Measurements from ENCODE around the gene ACAP3.

The ACAP3 gene

DNA sequence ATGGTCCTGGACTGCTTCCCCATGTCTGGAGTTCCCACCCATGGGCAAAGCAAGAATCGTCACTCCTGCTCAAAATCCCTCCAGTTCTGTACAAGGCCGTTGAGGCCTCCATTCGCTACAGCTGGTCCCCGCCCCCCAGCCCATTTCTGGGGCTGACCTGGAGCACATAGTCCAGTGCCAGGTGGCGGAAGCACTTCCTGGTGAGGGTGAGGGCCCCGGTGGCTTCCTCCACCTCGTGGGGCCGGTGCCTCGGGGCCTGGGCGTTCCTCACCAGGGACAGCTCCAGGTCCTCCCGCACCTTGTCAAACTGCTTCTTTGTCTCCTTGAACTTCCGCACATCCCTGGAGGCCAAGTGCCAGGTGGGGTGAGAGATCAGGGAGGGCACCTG, 7.4 kb downstream of the ACAP3 start:
- DNase-seq (ENCODE audit: low spot score) = no peak

DNA sequence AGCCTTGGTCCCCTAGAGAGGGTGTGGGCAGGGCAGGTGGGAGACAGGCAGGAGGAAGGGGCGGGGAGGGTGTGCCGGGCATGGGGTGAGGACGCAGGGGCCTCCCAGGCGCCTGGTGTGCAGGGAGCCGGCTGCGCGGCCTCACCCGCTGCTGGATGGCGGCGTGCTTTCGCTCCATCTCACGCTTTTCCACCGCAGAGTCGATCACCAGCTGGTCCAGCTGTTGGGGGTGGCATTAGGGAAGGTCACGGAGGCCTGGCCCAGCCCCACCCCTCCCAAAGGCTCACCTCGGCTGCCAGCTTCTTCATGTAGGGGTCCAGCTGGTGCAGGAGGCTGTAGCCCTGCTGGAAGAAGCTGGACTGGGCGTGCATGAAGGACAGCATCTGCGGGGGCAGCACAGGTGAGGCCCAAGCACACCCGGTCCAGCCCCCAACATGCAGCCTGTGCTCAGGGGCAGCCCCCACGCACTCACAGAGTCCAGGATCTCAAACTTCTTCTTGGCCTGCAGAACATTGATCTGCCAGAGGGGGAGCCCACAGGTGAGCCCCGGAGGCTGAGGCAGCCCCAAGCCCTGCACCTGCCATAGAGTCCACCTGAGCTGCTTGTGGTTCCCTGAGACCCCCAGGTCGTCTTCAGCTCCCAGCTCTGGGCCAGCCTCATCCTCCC, 7.9 kb downstream of the ACAP3 start:
- DNase-seq (ENCODE audit: low spot score) = peak; percentile 17

DNA sequence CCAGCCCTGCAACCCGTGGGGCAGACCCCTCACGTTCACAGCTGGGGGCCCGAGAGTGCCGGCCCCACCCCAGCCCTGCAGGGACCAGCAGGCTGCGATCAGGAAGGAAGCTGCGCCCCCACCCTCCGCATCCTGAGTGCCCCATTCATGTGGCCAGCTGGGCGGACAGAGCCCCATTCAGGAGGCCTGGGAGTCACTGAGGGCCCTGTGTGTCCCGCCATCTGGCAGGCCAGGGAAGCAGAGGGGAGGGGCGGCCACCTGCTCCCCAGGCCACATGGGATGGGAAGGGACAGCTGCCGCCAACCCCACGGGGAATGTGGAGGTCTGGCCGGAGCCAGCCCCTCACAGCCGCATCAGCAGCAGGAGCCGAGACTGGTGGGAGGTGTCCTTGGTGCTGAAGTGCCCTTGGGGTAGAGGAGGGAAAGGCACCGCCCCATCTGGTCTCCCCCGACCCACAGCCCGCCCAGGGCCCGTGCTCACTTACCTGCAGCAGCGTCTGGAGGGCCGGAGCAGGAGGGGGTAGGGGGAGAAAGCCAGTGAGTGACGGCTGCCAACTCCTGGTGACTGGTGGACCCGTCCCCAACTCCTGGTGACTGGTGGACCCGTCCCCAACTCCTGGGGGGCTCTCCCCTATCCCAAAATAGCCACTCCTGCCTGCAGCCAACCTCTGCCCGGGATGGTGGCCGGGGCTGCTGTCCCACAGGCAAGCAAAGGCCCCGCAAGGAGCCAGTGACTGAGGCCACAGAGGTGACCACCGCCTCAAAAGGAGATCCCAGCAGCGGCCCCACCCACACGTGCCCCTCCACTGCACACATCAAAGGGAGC, 8.7 kb downstream of the ACAP3 start:
- DNase-seq (ENCODE audit: low spot score) = no peak

DNA sequence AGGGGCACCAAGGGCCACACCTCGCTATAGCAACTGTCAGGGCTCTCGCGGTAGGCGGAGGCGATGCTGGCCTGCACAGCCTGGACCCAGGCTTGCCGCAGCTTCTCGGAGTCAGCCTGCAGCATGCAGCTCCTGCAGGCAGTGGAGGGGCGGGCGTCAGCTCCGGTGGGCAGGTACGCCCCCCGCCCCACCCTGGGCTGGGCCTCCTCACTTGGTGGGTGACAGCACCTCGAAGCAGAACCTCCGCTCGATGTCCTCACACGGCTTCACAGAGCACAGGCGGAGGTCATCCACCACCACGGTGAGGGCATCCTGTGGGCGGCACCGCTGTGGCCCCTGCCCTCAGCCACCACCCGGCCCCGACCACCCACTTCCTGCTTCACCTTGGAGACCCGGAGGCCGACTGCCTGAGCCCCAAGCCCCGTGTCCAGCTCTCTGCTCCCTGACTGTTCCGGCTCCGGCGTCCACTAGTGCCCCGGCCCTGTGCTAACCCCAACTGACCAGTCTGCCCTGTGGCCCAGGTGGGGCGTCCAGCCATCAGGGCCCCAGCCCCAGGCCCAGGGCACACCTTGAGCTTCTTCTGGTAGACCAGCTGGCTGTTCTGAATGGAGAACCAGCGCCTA, 9.8 kb downstream of the ACAP3 start:
- no peak for DNase-seq (ENCODE audit: low spot score)

DNA sequence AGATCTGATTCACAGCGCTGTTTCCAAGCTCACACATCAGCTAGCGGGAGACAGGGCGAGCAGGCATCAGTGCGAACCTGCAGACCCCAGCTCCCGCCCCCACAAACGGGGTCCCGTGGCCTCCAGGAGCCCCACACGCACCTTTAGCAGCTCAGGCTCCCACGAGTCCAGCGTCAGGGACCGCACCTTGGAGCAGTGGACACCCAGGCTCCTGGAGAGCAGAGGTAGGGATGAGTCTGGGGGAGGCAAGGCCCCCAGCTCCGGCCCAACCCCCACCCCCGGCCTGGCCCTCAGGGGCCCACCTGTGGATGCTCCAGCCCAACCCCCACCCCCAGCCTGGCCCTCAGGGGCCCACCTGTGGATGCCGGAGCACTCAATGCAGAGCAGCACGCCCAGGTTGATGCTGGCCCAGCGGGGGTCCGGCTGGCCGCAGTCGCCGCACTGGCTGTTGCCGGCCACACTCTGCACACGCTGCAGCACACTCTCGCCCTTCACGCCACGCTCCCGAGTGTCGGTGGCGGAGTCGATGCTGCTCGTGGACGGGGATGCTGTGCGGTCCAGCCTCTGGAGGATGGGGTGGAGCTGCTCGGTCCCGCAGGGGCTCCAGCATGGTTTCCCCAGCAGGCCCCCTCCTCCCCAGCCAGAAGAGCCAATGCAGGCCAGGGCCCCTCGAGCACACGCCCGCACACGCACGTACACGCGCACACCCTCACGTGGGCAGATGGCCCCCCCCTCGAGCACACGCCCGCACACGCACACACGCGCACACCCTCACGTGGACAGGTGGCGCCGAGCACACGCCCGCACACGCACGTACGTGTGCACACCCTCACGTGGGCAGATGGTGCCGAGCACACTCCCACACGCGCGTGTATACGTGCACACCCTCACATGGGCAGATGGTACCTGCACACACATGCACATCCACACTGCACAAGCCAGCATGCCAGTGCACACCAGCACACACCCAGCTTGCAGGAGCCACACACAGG, 11.4 kb downstream of the ACAP3 start:
- no peak for DNase-seq (ENCODE audit: low spot score)

DNA sequence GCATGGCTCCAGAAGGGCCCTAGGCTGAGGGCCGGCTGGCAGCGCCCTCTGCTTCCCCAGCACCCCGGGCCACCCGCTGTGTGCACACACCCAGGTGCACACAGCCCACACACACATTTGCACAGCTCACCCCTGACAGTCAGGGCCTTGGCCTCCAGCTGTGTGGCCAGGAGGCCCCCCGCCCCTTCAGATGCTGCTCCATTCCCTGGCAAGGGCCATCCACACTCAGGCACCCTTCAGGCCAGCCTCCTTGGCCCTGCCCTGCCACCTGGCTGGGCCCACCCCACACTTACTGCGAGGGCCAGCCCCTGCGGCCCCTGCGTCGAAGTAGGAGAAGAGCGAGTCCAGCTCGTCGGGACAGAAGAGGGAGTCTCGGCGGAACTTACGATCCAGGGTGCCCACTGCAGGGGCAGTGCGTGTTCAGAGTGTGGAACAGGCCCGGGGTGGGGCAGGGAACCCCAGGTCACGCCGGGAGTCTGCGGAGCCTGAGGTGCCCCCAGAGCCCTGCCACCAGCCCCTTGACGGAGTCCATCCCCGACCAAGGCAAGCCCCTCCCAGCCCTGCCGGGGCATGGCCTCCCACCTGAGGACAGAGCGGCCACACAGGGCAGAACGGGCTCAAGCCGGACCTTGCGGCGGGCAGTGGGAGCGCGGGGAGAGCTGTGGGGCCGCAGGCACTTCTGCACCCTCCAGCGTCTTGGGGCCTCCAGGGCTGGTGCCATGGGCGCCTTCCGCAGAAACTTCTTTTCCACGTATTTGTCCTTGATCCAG, 12.4 kb downstream of the ACAP3 start:
- no peak for DNase-seq (ENCODE audit: low spot score)

DNA sequence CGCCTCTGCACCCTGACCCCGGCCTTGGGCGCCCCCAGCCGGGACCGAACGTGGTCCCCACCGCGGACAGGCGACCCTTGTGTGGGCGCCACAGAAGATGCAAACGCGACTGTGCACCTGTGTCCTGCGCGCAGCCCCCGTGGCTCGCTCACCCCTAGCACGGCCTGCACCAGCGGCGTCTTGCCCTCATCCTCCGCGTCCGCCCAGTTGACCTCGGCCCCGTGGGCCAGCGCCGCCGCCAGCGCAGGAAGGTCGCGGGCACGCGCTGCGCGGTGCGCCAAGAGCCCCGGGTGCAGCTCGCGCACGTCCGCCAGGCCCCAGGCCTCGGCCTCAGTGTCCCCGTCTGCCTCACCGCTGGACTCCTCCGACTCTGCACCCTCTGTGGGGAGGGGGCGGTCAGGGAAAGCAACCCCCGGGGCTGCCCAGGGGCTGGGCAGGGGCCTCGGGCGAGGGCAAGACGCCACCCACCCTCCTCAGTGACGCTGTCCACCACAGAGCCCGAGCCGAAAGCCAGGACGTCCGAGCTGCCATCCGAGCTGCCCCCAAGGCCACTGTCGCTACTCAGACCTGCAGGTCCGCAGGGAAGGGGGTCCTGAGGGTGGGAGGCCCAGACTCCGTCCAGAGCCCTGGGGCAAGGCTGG, 13.4 kb downstream of the ACAP3 start:
- no peak for DNase-seq (ENCODE audit: low spot score)

DNA sequence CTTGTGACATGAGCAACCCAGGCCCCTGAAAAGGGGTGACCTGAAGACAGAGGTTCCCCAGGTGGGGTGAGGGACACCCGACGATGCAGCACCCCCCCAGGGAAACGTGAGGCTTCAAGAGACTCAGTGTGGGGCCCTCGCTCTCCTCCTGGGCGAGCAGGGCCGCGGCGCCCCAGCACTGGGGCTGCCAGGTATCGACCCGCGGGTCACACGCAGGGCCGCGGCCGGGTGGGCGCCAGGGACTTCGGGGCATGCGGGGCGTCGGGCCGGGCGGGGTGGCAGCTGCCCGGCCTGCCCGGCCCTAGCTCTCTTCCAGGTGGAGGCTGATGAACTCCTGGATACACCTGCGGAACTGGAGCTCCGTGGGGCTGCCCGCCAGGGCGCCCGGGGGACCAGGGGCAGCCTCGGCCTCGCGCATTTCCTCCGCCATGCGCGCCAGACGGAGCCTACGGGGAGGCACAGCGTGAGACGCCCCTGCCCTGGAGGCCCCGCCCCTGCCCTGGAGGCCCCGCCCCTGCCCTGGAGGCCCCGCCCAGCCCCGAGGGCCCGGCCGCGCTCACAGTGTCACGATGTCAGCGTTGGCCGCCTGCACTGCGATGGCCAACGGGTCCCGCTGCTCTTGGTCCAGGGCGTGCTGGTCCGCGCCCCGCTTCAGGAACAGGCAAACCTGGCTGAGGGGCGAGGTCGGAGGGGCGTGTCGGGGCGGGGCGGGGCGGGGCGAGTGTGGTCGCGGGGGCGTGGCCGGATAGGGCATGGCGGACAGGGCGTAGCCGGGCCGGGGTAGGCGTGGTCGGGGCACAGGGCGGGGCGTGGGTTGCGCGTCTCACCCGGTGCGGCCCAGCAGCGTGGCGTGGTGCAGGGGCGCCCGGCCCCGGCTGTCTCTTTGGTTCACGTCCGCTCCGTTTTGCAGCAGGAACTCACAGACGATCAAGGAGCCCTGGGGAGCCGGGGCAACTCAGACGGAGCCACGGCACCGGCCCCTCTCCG, 14.2 kb downstream of the ACAP3 start:
- DNase-seq (ENCODE audit: low spot score) = no peak

DNA sequence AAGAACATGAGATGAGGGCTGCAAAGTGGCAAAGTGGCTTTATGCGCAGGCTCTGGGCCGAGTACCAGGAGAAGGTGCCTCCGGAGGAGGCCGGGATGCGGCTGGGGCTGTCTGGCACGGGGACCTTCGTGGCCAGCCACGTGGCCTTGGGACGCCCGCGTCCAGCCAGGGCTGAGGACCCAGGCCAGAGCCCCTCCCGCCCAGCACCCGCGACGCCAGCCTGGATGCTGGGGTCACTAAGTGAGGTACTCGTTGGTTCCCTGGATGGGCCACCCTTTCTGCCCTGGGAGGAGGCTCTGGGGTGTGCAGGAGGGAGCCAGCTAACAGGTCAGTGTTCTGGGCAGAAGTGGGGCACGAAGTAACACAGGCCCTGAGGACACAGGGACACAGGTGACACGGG, 14.9 kb downstream of the ACAP3 start:
- no peak for DNase-seq (ENCODE audit: low spot score)

DNA sequence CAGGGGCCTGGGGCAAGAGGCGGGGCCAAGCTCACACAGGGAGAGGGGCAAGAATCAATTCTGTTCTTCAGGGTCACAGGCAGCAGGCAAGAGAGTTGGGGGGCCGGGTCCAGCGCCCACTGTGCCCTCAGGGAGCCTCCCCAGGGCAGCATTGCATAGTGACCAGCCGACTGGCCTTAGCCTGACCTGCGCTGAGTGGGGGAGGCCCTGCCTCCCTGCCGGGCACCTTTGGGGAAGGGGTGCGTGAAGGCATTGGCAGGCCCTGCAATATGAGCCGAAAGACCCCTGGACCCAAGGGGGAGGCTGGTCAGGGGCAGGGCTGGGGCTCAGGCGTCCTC, 15.3 kb downstream of the ACAP3 start:
- no peak for DNase-seq (ENCODE audit: low spot score)

DNA sequence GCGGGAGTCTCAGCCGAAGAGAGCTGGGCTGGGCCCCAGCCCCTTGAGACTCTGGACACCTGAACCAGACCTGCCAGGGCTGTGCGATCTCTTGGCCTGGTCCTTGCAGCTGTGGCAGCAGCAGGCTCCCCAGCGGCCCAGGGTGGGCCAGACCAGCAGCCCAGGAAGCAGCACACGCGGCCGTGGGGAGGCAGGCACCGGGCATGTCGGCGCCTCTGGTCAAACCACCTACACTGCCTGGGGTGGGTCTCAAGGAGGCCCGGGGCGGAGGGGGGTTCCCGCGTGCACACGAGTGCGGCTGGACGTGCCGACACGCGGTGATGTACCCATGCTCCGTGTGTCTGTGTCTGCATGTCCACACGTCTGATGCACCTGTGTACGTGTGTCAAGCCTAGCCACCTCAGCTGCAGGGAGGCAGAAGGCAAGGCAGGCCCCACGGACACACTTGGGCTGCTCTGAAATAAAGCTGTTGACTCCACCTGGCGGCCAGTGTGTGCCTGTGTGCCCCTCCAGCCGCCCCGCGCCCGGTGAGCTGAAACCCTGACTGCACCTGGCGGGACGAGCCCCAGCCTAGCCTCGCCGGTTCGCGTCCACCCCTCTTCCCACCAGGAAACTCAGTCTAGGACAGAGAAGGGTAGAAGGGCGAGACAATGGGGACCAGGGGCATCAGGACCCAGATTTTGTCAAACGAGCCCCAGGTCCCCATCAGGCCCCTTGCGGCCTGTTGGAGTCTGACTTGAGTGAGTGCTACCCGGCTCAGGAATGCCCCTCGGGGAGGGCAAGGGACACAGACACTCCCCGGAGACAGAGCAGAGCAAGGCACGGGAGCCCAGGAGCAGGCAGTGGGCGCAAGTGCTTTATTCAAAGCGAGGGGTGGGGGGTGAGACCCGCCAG, 15.9 kb downstream of the ACAP3 start:
- DNase-seq (ENCODE audit: low spot score) = peak; percentile 64

DNA sequence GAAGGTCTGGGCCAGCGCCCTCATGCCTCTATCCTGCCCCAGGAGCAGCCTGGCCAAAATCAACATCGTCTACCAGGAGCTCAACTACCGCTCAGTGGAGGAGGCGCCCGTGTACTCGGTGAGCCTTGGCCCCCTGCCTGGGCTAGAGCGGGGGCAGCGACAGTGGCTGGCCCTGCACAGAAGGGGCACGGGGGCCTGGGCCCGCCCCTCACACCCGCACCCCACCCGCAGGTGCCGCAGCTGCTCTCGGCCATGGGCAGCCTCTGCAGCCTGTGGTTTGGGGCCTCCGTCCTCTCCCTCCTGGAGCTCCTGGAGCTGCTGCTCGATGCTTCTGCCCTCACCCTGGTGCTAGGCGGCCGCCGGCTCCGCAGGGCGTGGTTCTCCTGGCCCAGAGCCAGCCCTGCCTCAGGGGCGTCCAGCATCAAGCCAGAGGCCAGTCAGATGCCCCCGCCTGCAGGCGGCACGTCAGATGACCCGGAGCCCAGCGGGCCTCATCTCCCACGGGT, 16.7 kb downstream of the ACAP3 start:
- DNase-seq (ENCODE audit: low spot score) = no peak

DNA sequence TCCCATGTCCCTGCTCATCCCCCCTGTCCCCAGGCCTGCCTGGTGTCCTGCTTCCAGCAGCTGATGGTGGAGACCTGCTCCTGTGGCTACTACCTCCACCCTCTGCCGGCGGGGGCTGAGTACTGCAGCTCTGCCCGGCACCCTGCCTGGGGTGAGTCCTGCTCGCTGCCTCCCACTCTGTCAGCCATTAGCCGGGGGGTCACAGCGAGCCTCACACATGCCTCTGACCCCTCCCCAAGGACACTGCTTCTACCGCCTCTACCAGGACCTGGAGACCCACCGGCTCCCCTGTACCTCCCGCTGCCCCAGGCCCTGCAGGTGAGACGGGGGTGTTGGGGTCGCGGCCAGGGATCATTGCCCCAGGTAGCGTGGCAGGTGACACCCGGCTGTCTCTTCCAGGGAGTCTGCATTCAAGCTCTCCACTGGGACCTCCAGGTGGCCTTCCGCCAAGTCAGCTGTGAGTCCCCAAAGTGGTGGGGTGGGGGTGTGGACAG, 17.4 kb downstream of the ACAP3 start:
- DNase-seq (ENCODE audit: low spot score) = peak; percentile 34

DNA sequence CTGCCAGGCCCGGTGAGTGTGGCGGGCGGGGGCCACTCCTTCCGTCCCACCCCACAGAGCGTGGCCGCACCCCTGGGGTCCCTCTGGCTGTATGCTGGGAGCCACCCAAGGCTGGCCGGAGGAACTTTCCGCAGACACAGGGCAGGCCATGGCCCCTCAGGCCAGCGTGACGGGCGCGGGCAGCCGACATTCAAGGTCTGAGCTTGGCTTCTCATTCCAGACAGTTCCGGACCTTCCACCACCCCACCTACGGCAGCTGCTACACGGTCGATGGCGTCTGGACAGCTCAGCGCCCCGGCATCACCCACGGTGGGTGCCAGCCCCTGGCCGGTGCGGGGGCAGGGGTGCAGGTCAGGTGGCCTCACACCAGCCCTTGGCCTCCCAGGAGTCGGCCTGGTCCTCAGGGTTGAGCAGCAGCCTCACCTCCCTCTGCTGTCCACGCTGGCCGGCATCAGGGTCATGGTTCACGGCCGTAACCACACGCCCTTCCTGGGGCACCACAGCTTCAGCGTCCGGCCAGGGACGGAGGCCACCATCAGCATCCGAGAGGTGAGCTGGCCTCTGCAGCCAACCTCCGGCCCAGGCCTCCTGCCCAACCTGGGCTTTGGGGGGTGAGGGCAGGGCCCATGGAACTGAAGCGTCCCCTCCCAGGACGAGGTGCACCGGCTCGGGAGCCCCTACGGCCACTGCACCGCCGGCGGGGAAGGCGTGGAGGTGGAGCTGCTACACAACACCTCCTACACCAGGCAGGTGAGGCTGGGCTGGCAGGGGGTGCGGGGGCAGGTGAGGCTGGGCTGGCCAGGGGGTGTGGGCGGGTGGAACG, 20.2 kb downstream of the ACAP3 start:
- DNase-seq (ENCODE audit: low spot score) = no peak

DNA sequence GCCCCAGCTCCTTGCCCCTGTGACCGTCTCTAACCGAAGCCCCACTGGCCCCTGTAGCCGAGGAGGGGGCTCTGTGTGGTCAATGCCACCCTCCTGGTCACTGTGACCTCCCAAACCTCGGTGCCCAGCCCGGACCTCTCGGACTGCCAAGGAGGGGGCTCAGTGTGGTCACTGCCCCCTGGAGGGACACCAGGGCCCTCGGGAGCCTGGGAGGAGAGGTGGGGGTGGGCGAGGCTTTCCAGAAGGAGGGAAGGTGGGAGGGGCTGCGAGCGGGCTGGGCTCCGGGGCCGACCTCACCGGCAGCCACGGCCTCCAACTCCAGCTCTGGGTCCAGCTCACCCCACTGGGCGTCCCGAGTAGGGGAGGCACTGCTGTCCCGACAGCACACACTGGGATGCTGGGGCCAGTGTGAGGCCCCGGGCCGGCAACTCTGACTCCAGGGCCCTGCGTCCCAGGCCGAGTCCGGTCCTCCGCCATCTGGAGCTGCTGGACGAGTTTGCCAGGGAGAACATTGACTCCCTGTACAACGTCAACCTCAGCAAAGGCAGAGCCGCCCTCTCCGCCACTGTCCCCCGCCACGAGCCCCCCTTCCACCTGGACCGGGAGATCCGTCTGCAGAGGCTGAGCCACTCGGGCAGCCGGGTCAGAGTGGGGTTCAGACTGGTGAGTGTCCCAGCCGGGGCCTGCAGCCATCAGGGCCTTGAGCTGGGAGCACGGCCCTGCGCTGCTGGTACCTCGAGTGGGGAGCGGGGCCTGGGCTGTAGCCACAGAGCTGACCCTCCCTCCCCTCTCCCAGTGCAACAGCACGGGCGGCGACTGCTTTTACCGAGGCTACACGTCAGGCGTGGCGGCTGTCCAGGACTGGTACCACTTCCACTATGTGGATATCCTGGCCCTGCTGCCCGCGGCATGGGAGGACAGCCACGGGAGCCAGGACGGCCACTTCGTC, 21.1 kb downstream of the ACAP3 start:
- no peak for DNase-seq (ENCODE audit: low spot score)
